K562 (cell line): ENCODE results near the gene STK24. TPM values are rescaled to one million over a fixed set of nuclear protein-coding genes. Genes with fewer than 3 reads are reported as not detected.

Experiments used
- E2F4 ChIP-seq: sonication (generic); formaldehyde crosslinking; IDR thresholded peaks from 2 replicates; pipeline ENCODE4 v1.8.0; 2022; ENCODE audit warnings: mild to moderate bottlenecking, low read depth, missing genetic modification reagents
- ERF ChIP-seq: fragments of 450-650 bp; formaldehyde crosslinking; IDR thresholded peaks from 2 replicates; pipeline ENCODE4 v1.4.0; 2020; ENCODE audit warnings: mild to moderate bottlenecking, mixed read lengths
- HMG20B ChIP-seq: fragments of 250-450 bp; sonication (Bioruptor Pico); IDR thresholded peaks from 2 replicates; pipeline ENCODE4 v1.5.0; 2021; ENCODE audit warnings: mild to moderate bottlenecking
- NFYB ChIP-seq: IDR thresholded peaks from 2 replicates; pipeline ENCODE4 v1.6.1; 2011; ENCODE audit warnings: mild to moderate bottlenecking, moderate library complexity; ENCODE audit not compliant: insufficient read length; ENCODE audit errors: extremely low read depth
- NR3C1 ChIP-seq: sonication (generic); formaldehyde crosslinking; IDR thresholded peaks from 2 replicates; pipeline ENCODE4 v1.8.1; 2022; ENCODE audit warnings: missing genetic modification reagents
- ZBTB33 ChIP-seq: sonication (generic); formaldehyde crosslinking; IDR thresholded peaks from 2 replicates; pipeline ENCODE4 v1.8.1; 2023; ENCODE audit warnings: mild to moderate bottlenecking, missing genetic modification reagents
- ZNF449 ChIP-seq: fragments of 250-450 bp; sonication (Bioruptor Pico); IDR thresholded peaks from 2 replicates; pipeline ENCODE4 v1.8.0; 2022; ENCODE audit warnings: moderate library complexity, mild to moderate bottlenecking, inconsistent platforms
- polyA plus RNA-seq, 8 experiments: library from polyadenylated mRNA; depleted of rRNA in 4 of 8; stranded (reverse) in 5 of 8; unstranded in 3 of 8; fragments of >200 nt; fragmentation: Nextera tagmentation in 2 of 8; fragmentation: Illumina TruSeq in 1 of 8; extraction: Ambion mirVana in 2 of 8; extraction: Trizol in 1 of 8; gene quantifications; 2 replicates each; pipeline versions ENCODE4 v1.2.1 to v1.2.3, GENCODE V29; 2011 to 2014; ENCODE audit warnings: inconsistent platforms in 1 of 8, missing spikeins in 1 of 8
- total RNA-seq, 7 experiments: library from RNA; depleted of rRNA in 6 of 7; stranded (reverse); fragments of >200 nt in 6 of 7; fragmentation: Illumina TruSeq in 2 of 7; extraction: Trizol in 2 of 7; gene quantifications; 2 replicates each; pipeline versions ENCODE4 v1.2.1 to v1.2.3, GENCODE V29; 2011 to 2021; ENCODE audit warnings: low replicate concordance in 1 of 7

Gene STK24
- total and polyA plus RNA-seq, 9 of the 15 experiments (the other 6 are each of a cell fraction or from before 2014, with no cell fraction given) = 3.8 to 78.4 (median 28.2) TPM

- TF ChIP-seq ZNF449 (CRISPR knock-in tag) (no peak), NFYB (no peak), NR3C1 (CRISPR knock-in tag) (no peak), ZBTB33 (CRISPR knock-in tag) (no peak), E2F4 (CRISPR knock-in tag) (no peak), HMG20B (CRISPR knock-in tag) (no peak), ERF (no peak)
Observed at GRCh38 chr13:98592362-98592732, 15.4 kb upstream of the STK24 start (continued).
